ENCODE data around the gene THOC2.

Gene THOC2

DNA sequence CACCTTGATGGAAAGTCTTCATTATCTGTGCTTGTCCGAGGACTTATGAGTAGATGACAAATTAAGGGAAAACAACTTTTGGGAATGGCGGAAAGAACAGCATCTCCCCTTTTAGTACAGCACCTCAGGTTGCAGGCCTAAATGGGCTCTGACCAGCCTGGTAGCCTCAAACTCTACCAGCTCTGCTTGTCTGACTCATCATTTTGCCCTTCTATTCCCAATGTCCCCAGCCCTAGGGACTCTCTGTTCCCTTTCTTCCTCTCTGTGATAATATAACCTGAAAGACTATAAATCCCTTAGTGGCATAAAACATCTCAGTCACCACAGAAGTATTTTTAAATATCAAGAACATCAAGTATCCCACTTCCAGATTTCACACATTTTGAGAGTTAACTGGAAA lies 121.9 kb downstream of the THOC2 start:
- Histone ChIP-seq H3K4me3 (no peak overlapping the region), H3K27ac (no peak overlapping the region), H3K27me3 (no peaks in the 10 kb centered on the region), H3K36me3 (peaks cover 0 to 8% (median 0%) of the 10 kb centered on the region in 3 donors), H3K9me3 (no peaks in the 10 kb centered on the region), H3K4me1 (no peaks in the 10 kb centered on the region)
- TF ChIP-seq, protein P1, sequence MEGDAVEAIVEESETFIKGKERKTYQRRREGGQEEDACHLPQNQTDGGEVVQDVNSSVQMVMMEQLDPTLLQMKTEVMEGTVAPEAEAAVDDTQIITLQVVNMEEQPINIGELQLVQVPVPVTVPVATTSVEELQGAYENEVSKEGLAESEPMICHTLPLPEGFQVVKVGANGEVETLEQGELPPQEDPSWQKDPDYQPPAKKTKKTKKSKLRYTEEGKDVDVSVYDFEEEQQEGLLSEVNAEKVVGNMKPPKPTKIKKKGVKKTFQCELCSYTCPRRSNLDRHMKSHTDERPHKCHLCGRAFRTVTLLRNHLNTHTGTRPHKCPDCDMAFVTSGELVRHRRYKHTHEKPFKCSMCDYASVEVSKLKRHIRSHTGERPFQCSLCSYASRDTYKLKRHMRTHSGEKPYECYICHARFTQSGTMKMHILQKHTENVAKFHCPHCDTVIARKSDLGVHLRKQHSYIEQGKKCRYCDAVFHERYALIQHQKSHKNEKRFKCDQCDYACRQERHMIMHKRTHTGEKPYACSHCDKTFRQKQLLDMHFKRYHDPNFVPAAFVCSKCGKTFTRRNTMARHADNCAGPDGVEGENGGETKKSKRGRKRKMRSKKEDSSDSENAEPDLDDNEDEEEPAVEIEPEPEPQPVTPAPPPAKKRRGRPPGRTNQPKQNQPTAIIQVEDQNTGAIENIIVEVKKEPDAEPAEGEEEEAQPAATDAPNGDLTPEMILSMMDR (IDR thresholded peaks at IDR 0.05), result no peak
- intact Hi-C loops (cut with DNase I; ENCODE audit: low total_unique reads), result no loop called here
- no peak for DNase-seq

DNA sequence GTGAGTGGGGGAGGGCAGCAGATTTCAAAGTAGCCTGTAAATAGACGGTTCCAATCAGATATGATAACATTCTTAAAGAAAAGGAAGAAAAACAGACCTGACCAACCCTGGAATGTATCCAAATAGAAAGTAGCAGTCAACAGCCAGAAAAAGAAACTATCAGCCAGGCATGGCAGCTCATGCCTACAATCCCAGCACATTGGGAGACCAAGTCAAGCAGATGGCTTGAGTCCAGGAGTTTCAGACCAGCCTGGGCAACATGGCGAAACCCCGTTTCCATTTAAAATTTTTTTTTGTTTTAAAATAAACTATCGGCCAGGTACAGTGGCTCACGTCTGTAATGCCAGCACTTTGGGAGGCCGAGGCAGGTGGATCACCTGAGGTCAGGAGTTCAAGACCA lies 125.0 kb downstream of the THOC2 start:
- no peak for DNase-seq
- H3K27me3 ChIP-seq, result no peaks in the 10 kb centered on the region
- no peak overlapping the region for H3K4me3 ChIP-seq
- intact Hi-C loops (cut with DNase I; ENCODE audit: low total_unique reads), result no loop called here
- H3K27ac ChIP-seq, result no peak overlapping the region
- TF ChIP-seq, protein P1 (IDR thresholded peaks at IDR 0.05), result no peak
- no peaks in the 10 kb centered on the region for H3K4me1 ChIP-seq
- H3K36me3 ChIP-seq, result peaks cover 0 to 9% (median 0%) of the 10 kb centered on the region in 3 donors
- H3K9me3 ChIP-seq, result no peaks in the 10 kb centered on the region

GRCh38 chrX:123607270-123607669 lies 125.6 kb downstream of the THOC2 start:
- Histone ChIP-seq H3K36me3 (peaks cover 0 to 14% (median 0%) of the 10 kb centered on the region in 3 donors), H3K4me3 (no peak overlapping the region), H3K4me1 (no peaks in the 10 kb centered on the region), H3K9me3 (no peaks in the 10 kb centered on the region), H3K27me3 (no peaks in the 10 kb centered on the region), H3K27ac (no peak overlapping the region)
- DNase-seq, result no peak
- TF ChIP-seq, protein P1 (IDR thresholded peaks at IDR 0.05), result no peak
- intact Hi-C loops (cut with DNase I; ENCODE audit: low total_unique reads), result no loop called here

DNA sequence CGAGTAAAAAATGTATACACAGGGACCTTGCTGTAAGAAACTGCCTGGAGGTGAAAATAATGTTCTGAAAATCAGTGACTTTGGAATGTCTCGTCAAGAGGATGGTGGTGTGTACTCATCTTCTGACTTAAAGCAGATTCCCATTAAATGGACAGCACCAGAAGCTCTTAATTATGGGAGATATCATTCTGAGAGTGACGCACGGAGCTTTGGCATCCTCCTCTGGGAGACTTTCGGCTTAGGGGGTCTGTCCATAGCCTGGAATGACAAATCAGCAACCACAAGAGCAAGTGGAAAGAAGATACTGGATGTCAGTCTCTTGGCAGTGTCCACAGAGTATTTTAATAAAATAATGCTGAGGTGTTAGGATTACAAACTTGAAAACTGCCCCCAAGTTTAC lies 129.4 kb downstream of the THOC2 start:
- Histone ChIP-seq H3K9me3 (no peaks in the 10 kb centered on the region), H3K36me3 (peaks cover 0 to 12% (median 0%) of the 10 kb centered on the region in 3 donors), H3K4me1 (no peaks in the 10 kb centered on the region), H3K27ac (no peak overlapping the region), H3K27me3 (no peaks in the 10 kb centered on the region), H3K4me3 (no peak overlapping the region)
- TF ChIP-seq, protein P1 (IDR thresholded peaks at IDR 0.05), result no peak
- intact Hi-C loops (cut with DNase I; ENCODE audit: low total_unique reads), result no loop called here
- DNase-seq, result no peak

- H3K27me3 ChIP-seq, result no peaks in the 10 kb centered on the region
- H3K4me3 ChIP-seq, result no peak overlapping the region
- no peaks in the 10 kb centered on the region for H3K4me1 ChIP-seq
- peaks cover 0 to 8% (median 0%) of the 10 kb centered on the region in 3 donors for H3K36me3 ChIP-seq
- TF ChIP-seq, protein P1 (IDR thresholded peaks at IDR 0.05), result no peak
- DNase-seq, result no peak
- H3K9me3 ChIP-seq, result no peaks in the 10 kb centered on the region
- H3K27ac ChIP-seq, result no peak overlapping the region
- intact Hi-C loops (cut with DNase I; ENCODE audit: low total_unique reads), result no loop called here
Observed at GRCh38 chrX:123601437-123601836, 131.4 kb downstream of the THOC2 start.

DNA sequence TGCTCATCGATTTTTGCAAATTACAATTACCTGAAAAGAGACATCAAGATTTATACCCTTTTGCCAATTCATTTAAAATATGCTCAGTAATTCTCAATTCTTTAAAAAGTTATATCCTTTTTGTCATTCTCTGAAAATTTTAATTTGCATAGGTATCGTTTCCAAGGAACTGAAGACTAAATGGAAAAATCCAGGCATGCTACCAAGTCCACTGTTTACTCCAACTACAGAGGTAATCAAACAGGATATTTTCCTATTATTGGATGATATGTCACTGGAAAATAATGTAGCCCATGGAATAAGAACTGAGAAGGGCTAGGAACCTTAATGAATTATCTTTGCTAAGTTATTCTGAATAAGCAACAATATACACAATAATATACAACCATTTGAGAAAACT lies 132.7 kb downstream of the THOC2 start:
- no peak for DNase-seq
- intact Hi-C loops (cut with DNase I; ENCODE audit: low total_unique reads), result no loop called here
- H3K27ac ChIP-seq, result no peak overlapping the region

More for the DNA sequence above, 132.7 kb downstream of the THOC2 start:
- Histone ChIP-seq H3K4me3 (no peak overlapping the region), H3K36me3 (peaks cover 0 to 8% (median 0%) of the 10 kb centered on the region in 3 donors), H3K4me1 (no peaks in the 10 kb centered on the region), H3K9me3 (no peaks in the 10 kb centered on the region), H3K27me3 (no peaks in the 10 kb centered on the region)
- TF ChIP-seq, protein P1 (IDR thresholded peaks at IDR 0.05), result no peak

Measured in tibial artery (tissue), 4 donors.